ENCODE data around the gene FAM174C.

Gene FAM174C

DNA sequence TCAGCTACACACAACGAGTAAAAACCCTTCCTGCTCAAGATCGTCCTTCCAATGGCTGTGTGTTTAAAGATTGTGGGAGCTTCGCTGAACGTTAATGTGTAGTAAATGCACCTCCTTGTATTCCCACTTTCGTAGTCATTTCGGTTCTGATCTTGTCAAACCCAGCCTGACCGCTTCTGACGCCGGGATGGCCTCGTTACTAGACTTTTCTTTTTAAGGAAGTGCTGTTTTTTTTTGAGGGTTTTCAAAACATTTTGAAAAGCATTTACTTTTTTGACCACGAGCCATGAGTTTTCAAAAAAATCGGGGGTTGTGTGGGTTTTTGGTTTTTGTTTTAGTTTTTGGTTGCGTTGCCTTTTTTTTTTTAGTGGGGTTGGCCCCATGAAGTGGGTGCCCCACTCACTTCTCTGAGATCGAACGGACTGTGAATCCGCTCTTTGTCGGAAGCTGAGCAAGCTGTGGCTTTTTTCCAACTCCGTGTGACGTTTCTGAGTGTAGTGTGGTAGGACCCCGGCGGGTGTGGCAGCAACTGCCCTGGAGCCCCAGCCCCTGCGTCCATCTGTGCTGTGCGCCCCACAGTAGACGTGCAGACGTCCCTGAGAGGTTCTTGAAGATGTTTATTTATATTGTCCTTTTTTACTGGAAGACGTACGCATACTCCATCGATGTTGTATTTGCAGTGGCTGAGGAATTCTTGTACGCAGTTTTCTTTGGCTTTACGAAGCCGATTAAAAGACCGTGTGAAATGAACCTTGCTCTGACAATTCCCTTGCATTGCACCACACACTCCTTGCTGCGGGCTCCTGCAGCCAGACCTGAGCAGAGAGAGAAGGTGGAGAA, 2.7 kb upstream of the FAM174C start:
- no peak for DNase-seq (ENCODE audit: low read depth, low spot score)

DNA sequence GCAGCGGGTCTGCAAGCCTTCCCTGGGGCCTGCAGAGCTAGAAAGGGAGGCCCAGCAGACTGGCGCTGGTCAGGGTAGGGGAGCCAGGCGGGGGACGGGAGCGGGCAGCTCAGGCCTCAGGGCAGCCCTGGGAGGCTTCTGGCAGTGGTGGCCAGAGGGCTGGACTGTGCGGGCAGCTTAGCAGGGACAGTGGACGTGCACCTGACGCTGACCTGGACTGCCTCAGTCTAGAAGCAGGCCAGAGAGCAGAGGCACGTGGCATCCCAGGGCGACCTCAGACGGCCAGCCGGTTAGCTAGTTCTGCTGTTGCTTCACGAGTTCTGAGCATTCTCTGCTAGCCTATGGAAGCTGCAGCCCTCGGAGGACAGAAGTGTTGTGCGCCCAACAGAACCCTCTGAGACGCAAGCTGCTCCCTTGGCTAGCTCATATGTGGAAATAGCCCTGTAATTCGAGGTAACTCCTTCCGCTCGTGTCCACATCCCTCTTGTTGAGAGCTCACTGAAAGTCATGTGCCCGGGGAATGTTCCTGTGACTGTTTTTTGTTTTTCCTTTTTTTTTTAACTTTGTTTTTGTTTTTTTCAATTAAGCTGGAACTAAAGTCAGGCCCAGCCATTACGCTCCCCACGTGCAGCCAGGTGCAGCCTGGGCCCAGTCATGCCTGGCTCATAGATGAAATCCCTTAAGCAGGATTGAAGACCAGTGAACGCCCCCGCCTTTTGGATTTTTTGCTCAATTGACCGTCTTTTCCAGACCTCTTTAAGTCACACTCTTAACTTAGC, 1.9 kb upstream of the FAM174C start:
- DNase-seq (ENCODE audit: low read depth, low spot score), result no peak

DNA sequence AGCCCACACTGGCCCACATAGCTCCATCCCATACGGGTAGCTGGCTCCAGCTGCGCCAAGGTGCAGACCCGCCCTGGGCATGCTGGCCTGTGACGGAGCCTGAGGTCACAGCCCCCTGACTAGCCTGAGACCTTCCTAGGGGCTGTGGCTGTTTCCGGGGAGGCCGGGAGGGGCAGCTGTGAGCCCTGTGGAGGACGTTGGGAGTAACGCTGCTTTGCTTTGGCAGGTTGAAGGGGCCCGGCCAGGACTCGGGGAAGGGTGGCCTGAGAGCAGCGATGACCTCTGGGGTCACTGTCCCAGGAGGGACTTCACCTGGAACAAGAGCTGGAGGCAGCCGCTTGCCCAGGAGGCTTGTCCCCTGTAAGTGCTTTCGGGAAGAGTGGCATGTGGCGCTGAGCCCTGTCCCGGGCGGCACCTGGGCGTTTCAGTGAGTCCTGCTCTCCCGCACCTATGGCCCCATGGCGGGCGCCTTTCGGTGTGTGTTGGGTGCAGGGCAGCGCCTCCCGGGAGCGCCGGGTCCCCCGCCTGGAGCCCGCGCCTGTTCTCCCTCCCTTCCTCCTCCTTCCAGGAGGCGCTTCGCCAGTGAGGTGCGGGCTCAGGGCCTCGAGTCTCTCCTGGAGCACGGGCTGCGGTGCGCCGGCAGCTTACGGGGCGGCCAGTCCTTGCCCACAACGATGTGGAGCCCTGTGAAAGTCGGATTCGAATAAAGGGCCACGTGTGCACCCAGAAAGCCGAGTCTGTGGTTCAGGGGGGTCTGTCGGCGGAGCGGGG, 1.1 kb upstream of the FAM174C start:
- DNase-seq (ENCODE audit: low read depth, low spot score), result no peak

DNA sequence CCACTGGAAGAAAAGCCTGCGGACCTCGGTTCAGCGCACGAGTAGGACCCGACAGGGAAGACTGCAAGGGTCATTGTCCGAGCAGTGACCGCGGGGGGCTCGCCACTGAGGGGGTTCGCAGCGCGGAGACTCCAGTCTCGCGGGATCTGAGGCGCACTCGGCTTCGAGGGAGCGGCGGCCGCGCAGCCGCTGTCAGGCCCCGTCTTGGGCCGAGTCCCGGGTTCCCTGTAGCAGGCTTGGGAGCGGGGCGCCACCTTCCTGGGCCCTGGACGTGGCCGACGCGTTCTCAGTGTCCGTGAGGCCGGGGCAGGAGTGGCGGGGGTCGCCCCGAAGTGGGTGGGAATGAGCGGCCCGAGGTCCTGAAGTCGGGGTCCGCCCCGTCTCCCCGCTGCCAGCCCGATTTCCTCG, 474 bp upstream of the FAM174C start:
- no peak for DNase-seq (ENCODE audit: low read depth, low spot score)

DNA sequence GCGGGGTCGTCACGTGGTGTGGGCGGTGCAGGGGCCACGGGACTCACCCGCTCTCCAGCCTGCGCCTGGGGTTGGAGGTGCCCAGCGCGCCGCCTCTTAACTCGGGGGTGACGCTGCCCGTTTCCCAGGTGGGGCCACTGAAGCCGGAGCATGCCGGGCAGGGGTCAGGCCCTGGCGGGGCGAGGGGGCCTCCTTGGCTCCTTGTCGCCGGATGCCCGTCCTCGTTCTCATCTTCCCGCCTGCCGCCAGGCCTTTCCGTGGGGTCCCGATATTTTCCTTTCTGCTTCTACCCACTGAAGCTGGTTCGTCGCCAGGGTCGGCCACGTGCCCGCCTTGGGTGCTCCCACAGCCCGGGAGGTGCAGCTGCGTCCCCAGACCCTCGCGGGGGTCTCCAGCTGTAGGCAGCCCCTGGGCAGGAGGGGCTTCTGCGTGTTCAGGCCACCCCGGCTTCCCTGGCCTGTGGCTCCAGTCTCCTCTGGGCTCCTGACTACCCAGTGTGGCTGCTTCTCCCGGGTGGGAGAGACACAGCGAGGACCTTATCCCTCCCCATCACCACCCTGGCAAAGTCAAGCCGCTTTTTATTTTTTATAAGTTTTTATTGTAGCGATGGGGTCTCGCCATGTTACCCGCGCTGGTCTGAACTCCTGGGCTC, 772 bp downstream of the FAM174C start:
- no peak for DNase-seq (ENCODE audit: low read depth, low spot score)

DNA sequence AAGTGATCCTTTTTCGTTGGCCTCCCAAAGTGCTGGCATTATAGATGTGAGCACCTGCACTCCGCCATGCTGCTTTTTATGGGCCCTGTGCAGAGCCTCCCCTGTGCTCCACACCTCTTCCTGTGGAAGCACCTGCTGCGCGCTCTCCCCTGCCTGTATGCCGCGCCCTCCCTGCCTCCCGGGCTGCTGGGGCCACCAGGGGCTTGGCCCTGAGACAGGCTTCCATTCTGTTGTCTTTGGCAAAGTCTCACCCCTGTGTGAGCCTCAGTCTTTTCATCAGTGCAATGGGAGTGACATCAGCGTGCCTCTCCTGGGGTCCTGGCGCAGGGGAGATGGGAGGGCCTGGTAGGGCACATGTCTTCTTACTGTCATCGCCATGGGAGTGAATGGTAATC, 1.3 kb downstream of the FAM174C start:
- DNase-seq (ENCODE audit: low read depth, low spot score), result no peak

DNA sequence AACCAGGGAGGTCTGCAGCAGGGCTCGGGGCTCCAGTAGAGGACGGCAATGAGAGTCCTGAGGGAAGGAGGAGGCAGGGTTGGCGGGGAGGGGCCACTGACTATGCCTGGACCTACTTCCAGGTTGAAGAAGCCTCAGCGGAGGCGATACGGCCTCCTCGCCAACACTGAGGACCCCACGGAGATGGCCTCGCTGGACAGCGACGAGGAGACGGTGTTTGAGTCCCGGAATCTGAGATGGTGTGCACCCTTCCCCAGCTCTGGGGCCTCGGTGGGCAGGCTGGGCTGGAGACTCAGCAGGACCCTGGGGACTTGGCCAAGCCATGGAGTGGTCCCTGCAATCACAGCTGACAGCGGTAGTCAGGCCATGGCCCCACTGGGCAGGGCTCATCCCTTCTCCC, 1.7 kb downstream of the FAM174C start:
- DNase-seq (ENCODE audit: low read depth, low spot score), result no peak

DNA sequence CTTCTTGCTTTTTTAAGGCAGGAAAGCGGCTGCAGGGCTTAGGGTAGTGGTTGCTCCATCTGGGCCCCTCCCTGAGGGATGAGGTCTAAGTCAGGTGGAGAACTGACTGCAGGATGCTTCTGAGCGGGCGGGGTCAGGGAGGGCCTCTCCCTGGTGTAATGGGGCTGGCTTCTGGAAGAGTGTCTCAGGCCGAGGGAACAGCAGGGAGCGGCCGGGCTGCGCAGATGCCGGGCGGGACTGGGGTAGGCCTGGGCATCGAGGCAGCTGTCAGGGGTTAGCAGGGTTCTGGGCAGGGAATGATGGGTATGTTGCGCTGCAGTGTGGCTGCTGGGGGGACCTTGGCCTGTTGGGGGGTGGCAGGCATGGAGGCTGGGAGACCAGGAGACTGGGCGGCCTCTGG, 2.7 kb downstream of the FAM174C start:
- no peak for DNase-seq (ENCODE audit: low read depth, low spot score)

DNA sequence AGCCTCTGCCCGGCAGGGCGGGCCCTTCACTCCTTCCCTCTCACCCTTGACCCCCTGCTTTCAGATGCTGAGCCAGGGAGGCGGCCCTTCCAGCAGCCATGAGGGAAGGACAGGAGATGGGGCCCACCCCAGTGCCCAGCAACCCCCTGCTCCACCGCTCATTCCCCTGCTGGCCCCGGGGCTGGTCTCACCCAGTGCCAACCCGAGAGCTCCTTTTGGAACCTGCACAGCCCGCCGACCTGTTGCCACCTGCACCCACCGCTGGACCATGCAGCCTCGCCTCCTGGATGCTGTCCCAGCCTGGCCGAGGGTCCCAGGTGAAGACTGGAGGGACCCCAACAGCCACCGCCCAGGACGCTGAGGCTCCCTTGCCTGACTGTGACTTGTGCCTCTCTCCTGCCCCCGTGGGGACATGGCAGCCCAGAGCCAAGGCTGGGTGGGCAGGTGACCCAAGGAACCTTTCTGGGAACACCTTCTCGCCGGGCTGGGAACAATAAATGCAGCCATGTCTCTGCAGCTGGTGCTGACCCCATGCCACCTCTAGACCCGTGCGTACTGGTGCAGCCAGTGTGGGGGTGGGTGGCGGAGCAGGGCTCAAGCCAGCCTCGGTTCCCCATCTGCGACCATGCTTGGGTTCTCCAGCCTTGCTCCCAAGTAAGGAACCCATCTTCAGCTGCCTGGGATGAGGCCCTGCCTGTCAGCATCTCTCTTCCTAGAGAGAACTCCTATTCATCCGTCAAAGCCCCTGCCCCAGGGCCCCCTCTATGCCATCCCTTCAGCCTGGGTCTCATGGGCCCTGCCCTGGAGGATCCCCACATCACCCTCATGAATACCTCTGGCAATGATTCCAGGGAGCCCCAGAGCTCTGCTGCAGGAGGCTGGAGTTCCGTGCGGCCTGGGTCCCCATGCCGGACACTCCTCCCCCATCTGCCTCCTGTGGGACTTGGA, 3.7 kb downstream of the FAM174C start:
- DNase-seq (ENCODE audit: low read depth, low spot score), result no peak

DNA sequence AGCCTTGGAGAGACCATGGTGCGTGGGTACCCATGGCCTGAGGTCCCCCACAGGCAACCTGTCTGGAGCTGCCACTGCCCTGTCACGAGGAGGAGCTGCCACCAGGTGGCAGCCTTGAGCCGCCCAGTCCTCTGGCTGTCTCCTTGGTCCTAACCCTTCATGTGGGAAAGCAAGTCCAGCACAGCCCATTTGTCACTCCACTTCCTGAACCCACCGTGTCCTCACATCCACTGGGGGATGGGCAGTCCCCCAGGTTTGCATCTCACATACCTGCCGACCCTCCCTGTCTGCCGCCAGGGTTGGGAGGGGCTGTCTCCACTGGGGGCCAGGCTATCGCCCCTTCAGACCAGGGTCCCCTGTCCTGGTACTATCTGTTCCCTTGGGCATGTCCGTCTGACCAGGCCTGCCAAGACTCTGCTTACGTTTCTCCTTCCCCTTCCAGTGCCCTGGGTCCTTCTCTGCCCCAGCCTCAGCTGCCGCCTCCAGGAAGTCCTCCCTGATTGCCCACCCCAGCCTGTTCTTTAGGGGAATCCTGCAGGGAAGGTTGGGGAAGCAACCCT, 4.5 kb downstream of the FAM174C start:
- peak; percentile 44 for DNase-seq (ENCODE audit: low read depth, low spot score)

DNA sequence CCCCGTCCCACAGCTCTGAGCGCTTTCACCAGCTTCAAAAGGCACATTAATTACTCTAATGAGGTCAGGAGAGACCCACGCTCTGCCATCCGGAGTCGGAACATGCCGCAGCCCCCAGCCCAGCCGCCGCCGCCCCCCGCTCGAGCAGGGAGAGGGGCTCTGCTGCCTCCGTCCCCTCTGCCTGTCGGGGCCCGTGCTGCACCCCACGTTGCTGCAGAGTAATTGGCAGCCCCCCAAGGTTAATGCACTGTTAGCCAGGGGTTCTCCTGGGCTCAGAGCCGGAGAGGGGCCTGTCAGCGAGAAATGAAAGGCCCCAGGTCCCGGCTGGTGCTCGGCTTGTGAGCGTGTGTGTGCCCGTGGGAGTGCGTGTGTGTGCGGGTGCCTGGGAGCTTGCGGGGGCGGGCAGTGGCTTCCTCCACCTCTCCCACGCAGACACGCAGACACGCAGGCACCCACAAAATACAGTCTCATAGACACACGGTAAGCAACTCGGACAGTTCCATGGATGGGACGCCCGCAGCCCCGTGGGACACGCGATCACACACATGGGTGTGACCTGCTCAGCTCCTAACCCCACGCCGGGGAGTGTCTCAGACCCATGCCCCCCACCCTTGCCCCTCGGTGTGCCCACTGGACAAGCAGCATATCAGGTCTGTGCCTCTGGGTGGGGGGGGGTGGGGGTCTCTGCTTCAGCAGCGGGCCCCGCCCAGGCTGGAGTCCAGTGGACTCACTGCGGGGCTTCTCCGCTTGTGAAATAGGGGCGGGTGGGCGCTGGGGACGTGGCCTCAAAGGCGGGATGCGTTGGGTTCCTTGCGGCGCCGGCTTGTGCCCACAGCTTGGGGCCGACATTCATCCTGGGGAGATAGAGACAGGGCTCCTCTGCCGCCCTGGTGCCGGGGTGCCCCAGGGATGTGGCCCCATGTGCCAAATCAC, 5.6 kb downstream of the FAM174C start:
- no peak for DNase-seq (ENCODE audit: low read depth, low spot score)

DNA sequence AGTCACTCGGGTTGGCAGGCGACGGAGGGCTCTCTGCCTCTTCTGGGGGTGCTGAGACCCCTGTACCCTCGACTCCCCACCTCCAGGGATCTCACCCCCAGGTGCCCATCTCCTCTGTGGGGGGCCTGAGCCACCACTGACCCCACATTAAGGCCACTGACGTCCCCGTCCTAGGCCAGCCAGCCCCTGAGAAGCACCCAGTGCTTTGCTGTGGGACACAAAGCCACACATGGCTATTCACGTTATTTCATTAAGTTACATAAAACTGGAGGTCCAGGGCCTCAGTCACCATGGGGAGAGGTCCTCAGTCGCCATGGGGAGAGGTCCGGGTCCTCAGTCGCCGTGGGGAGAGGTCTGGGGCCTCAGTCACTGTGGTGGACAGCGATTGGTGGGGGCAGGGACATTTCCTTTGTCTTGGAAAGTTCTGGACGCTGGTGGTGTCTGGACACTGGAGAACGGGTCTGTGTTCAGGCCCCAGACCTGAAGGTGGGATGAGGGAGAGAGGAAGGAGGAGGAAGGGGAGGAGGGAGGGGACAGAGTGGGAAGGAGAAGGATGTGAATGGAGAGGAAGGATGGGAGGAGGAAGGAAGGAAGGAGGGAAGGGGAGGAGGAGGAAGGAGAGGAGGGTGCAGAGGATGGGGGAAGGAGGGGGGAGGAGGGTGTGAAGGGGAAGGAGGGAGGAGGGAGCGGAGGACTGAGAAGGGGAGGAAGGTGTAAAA, 6.4 kb downstream of the FAM174C start:
- DNase-seq (ENCODE audit: low read depth, low spot score), result no peak

DNA sequence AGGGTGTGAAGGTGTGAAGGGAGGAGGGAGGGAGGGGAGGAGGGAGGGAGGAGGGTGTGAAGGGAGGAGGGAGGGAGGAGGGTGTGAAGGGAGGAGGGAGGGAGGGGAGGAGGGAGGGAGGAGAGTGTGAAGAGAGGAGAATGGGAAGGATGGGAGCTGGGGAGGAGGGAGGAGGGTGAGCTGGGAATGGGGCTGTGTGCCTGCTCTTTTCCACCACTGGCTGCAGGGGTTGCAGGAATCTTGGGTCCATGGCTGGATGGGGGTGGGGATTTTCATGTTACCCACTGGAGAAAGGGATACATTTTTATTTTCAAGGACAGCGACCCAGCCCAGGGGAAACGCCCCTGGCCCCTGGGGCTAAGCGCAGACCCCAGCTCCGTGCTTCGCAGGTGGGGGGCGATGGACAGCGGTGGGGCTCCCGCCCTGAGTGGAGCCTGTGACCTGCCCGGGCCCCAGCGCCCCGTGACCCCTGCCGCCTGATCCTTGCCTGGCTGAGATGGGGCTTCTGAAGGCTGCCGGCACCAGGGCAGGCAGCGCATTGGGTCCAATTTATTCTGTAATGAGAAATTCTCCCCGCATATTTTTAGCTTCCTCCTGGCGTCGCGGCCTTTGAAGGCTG, 7.4 kb downstream of the FAM174C start:
- DNase-seq (ENCODE audit: low read depth, low spot score), result no peak

DNA sequence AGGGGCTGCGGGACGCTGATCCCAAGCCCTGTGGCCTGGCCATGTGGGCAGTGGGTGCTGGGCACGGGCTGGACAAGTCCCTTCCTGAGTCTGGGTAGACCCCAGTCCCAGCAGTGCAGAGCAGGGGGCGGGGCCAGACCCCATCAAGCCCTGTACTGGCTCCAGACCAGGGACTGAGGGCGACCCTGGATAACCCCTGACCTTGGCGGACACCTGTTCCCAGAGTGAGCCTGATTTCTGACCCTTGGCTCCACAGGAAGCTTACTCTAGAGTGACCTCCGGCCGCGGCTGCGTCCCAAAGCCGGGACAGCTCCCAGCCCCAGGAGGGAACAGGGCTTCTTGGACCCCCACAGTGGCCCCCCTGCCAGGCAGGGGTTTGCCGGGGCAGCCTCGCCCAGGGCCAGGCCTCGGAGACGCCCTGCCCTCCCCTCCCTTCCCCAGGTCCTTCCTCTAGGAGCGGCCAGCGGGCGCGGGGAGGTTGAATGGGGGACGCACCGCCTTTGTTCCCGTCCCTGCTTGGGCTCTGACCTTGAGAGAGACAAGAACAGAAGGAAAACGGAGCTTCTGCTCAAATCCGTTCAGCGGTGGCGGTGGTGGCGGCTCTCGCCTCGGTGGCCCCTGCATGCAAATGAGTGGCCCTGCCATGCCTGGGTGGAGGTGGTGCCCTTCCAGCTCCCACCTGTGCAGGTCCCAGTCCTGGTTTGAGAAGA, 8.0 kb downstream of the FAM174C start:
- DNase-seq (ENCODE audit: low read depth, low spot score), result no peak

DNA sequence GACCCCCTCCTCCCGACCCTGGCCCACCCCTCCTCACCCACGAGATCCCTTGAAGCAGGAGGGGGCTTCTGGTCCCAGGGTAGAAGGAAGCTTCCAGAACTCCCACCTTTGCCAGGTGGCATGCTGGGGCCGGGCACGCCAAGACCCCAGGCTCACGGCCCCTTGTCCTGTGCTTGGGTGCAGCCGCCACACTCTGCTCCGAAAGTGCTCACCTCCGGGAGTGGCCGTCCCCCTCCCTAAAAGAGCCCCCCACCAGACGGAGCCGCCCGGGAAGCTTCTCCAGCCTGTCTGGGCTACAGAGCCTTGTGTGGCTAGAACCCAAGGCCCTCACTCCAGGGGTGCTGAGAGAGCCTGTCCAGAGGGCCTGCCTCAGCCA, 8.6 kb downstream of the FAM174C start:
- DNase-seq (ENCODE audit: low read depth, low spot score), result no peak

DNA sequence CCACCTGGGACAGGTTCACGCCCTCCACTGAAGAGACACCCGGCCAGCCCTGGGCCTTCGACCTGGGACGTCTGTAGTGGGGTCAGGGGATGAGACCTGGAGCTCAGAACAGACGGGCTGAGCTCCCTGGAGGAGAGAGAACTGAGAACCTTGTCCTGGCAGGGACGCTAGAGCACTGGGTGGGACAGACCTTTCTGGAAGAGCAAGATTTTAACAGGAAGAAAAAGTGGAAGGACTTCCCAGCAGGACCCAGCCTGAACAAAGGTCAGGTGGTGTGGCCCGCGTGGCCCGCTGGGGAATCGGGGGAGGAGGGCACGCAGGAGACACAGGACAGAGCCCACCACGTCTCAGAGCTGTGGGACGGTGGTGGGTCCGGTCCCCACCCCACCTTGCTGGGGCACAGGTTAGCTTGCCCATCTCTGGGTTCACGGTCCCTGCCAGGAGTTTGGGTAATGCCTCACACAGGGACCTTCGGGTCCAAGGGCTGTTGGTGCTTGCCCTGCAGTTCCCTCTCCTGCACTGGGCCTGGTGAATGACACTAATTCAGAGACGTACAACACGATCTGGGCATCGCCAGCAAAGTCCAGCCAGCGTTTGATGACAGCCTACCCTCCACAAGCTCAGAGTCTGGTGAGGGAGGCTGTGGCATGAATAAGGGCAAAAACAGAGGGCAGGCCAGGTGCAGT, 9.1 kb downstream of the FAM174C start:
- no peak for DNase-seq (ENCODE audit: low read depth, low spot score)

Data from activated naive CD8-positive, alpha-beta T cell treated with anti-CD3 and anti-CD28 coated beads, Interleukin-2, amount 50 U/mL, for 16 hours (primary cell).